K562 (cell line): ENCODE measurements around the gene FOXRED2. TPM values are rescaled to one million over a fixed set of nuclear protein-coding genes. Genes with fewer than 3 reads are reported as not detected.

Source experiments
- CC2D1A ChIP-seq: fragments of 450-650 bp; IDR thresholded peaks from 2 replicates; pipeline ENCODE4 v1.6.1; 2017; ENCODE audit warnings: mild to moderate bottlenecking
- CHD1 ChIP-seq: fragments of 200-600 bp; sonication (generic); IDR thresholded peaks from one replicate; pipeline ENCODE4 v1.6.1; 2012; ENCODE audit warnings: mild to moderate bottlenecking, moderate library complexity, low read length, inconsistent platforms
- E2F8 ChIP-seq: fragments of 450-650 bp; IDR thresholded peaks from 2 replicates; pipeline ENCODE4 v1.7.1; 2018; ENCODE audit warnings: mild to moderate bottlenecking, low read depth; ENCODE audit not compliant: partially characterized antibody
- GTF3C2 ChIP-seq: IDR thresholded peaks from 3 replicates; pipeline ENCODE4 v1.6.1; 2011; ENCODE audit warnings: borderline replicate concordance, mild to moderate bottlenecking, moderate library complexity; ENCODE audit not compliant: insufficient read length; ENCODE audit errors: extremely low read depth
- HDAC1 ChIP-seq, 2 experiments: fragments of 450-650 bp; IDR thresholded peaks; 2 replicates each; pipeline ENCODE4 v1.6.1; 2016 to 2017; ENCODE audit warnings: inconsistent platforms in 1 of 2, mild to moderate bottlenecking in 1 of 2, moderate library complexity in 1 of 2
- HMGXB4 ChIP-seq: sonication (generic); formaldehyde crosslinking; IDR thresholded peaks from 2 replicates; pipeline ENCODE4 v1.8.1; 2023; ENCODE audit warnings: mild to moderate bottlenecking, missing genetic modification reagents
- MLX ChIP-seq, 2 experiments: fragments of 450-650 bp in 1 of 2; sonication (generic) in 1 of 2; formaldehyde crosslinking; conservative IDR thresholded peaks; 2 replicates each; pipeline versions ENCODE4 v1.4.0 to v1.8.1; 2020 to 2022; ENCODE audit warnings: mild to moderate bottlenecking in 1 of 2, missing genetic modification reagents in 1 of 2
- NFIC ChIP-seq: fragments of 450-650 bp; IDR thresholded peaks from 2 replicates; pipeline ENCODE4 v1.6.1; 2017; ENCODE audit warnings: mild to moderate bottlenecking, inconsistent platforms
- ZBTB43 ChIP-seq: sonication (generic); formaldehyde crosslinking; IDR thresholded peaks from 2 replicates; pipeline ENCODE4 v1.8.0; 2023; ENCODE audit warnings: mild to moderate bottlenecking, missing genetic modification reagents
- ZBTB5 ChIP-seq: fragments of 450-650 bp; IDR thresholded peaks from 2 replicates; pipeline ENCODE4 v1.6.1; 2017; ENCODE audit warnings: antibody characterized with exemption
- ZNF253 ChIP-seq: fragments of 250-450 bp; sonication (Bioruptor Pico); conservative IDR thresholded peaks from 2 replicates; pipeline ENCODE4 v1.6.1; 2021; ENCODE audit warnings: mild to moderate bottlenecking
- ZNF263 ChIP-seq: sonication (generic); formaldehyde crosslinking; IDR thresholded peaks from 2 replicates; pipeline ENCODE4 v1.8.0; 2022; ENCODE audit warnings: mild to moderate bottlenecking, missing genetic modification reagents, borderline replicate concordance
- polyA plus RNA-seq, 8 experiments: library from polyadenylated mRNA; depleted of rRNA in 4 of 8; stranded (reverse) in 5 of 8; unstranded in 3 of 8; fragments of >200 nt; fragmentation: Nextera tagmentation in 2 of 8; fragmentation: Illumina TruSeq in 1 of 8; extraction: Ambion mirVana in 2 of 8; extraction: Trizol in 1 of 8; gene quantifications; 2 replicates each; pipeline versions ENCODE4 v1.2.1 to v1.2.3, GENCODE V29; 2011 to 2014; ENCODE audit warnings: inconsistent platforms in 1 of 8, missing spikeins in 1 of 8
- total RNA-seq, 7 experiments: library from RNA; depleted of rRNA in 6 of 7; stranded (reverse); fragments of >200 nt in 6 of 7; fragmentation: Illumina TruSeq in 2 of 7; extraction: Trizol in 2 of 7; gene quantifications; 2 replicates each; pipeline versions ENCODE4 v1.2.1 to v1.2.3, GENCODE V29; 2011 to 2021; ENCODE audit warnings: low replicate concordance in 1 of 7

FOXRED2 gene
- total and polyA plus RNA-seq, 9 of the 15 experiments (the other 6 are each of a cell fraction or from before 2014, with no cell fraction given), result 2.8 to 48.4 (median 7.8) TPM

GRCh38 chr22:36506637-36507517 is at the start of gene FOXRED2 (continued):
- TF ChIP-seq NFIC (peak; percentile 89), ZBTB43 (CRISPR knock-in tag) (peak; percentile 53; the same call in 1 of the 2 replicates), GTF3C2 (no peak), ZNF263 (CRISPR knock-in tag) (0 out of 2 replicates have a peak, but pooled peaks have one; percentile 25), ZNF253 (no peak), CC2D1A (no peak), CHD1 (no peak), E2F8 (peak; percentile 53), HMGXB4 (CRISPR knock-in tag) (no peak; the same call in 1 of the 2 replicates), ZBTB5 (no peak), HDAC1 (IDR thresholded peaks at IDR 0.05) (peak in 1 of 2 experiments; percentile 87; a peak in 2 of 4 replicates), MLX (CRISPR knock-in tag; conservative IDR thresholded peaks at IDR 0.05) (peak in 1 of 2 experiments; percentile 93; a peak in 1 of 4 replicates)
